IPS-NIHi7 (cell line): Measurements from ENCODE around the gene ERCC3.
A peak's percentile ranks its signal among the peaks of the same experiment; 100 is the strongest.

Experiments used
- DNase-seq: peaks from one replicate; pipeline ENCODE4 v3.0.0; 2012; ENCODE audit warnings: mixed read lengths; ENCODE audit errors: extremely low spot score

ERCC3 gene

GRCh38 chr2:127293748-127294562, at the start of gene ERCC3:
Gene ERCC3, minus strand, starts transcription at chr2:127294144. Its CDS starts 63 bp downstream, at chr2:127294081.
- DNase-seq, result peak; percentile 98

- DNase-seq, result no peak
Observed at GRCh38 chr2:127343277-127343676, 49.3 kb upstream of the ERCC3 start.

- DNase-seq, result no peak
Observed at GRCh38 chr2:127342101-127342500, 48.2 kb upstream of the ERCC3 start.

DNA sequence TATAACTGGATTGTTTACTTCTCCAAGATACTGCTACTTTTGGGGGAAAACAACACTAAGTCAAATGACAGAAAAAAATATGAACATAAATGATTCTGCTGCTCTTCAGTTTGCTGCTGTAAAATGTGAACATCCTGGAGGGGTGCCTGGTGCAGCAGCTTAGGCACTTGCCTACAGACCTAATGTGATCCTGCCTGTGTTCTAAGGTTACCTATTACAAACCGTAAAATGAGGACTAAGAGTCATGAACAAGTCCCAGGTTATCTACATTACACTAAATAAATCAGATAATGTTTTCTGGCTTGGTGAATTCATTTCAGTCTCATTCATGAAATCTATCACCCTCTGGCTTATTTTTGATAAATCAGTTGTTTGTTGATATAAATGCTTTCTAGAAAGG, 38.4 kb upstream of the ERCC3 start:
- DNase-seq, result no peak

GRCh38 chr2:127330753-127331152, 36.8 kb upstream of the ERCC3 start:
- no peak for DNase-seq

DNA sequence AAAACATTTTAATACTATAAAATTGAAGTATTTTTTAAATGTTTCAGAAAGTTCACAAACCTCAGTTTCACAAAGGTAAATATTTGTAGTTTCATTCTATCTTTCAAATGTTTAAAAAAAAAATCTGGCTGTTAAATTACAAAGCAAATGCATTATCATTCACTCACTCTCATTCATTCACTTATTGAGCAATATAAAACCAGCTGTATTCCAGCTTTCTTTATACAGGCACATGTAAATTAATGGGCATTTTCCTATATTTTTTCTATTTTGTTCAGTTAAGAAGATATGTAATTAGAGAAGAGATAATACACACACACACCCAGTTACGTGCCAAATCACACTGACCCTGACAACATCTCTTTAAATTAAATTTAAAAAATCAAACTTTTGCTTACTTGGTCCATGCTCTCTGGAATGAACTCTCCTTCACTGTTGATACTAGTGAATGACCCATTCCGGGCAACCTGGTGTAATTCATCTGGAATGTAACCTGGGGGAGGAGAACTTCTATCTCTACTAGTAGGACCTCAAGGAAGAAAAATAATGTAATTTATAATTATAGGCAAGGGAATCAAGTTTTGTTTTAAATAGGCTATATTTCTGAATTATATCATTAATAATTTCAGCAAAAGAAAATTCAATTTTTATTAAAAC, 32.5 kb upstream of the ERCC3 start:
- no peak for DNase-seq

- peak; percentile 23 for DNase-seq
Observed at GRCh38 chr2:127324635-127325034, 30.7 kb upstream of the ERCC3 start.

DNA sequence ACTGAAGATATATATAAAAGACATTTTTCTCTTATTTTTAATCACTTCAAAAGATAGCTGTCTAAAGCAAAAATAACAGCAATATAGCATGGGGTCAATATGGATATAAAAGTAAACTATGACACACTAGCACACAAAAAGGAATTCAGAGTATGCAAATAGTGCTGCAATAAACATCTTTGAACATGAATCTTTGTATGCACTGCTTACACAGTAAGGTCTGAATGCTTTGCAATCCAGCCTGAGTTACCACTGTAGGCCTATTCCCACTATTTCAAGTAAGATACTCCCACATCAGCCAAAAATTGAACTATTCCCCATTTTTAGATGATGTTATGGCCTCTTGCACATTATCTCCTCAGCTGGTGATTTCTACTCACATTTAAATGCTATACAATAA, 27.4 kb upstream of the ERCC3 start:
- no peak for DNase-seq

DNA sequence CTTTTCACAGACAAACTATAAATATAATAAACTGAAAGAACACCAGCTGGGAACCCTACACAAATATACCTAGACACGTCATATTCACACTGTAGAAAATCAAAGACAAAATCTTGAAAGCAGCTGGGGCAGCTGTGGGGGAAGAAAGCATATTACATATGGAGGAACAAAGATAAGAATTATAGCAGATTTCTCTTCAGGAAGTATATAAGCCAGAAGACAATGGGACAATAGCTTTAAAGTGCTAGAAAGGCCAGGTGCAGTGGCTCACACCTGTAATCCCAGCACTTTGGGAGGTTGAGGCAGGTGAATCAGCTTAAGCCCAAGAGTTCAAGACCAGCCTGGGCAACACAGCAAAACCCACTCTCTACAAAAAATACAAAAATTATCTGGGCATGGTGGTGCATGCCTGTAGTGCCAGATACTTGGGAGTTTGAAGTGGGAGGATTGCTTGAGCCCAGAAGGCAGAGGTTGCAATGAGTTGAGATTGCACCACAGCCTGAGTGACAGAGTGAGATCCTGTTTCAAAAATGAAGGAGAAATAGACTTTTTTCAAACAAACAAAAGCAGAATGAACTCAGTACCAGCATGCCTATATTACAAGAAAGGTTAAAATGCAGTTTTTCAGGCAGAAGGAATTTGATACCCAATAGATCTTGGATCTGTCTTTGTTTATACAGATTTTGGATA, 26.8 kb upstream of the ERCC3 start:
- DNase-seq, result no peak

- no peak for DNase-seq
Observed at GRCh38 chr2:127320067-127320466, 26.1 kb upstream of the ERCC3 start.

GRCh38 chr2:127314193-127314988, 20.4 kb upstream of the ERCC3 start:
- no peak for DNase-seq

GRCh38 chr2:127313406-127313805, 19.5 kb upstream of the ERCC3 start:
- no peak for DNase-seq

DNA sequence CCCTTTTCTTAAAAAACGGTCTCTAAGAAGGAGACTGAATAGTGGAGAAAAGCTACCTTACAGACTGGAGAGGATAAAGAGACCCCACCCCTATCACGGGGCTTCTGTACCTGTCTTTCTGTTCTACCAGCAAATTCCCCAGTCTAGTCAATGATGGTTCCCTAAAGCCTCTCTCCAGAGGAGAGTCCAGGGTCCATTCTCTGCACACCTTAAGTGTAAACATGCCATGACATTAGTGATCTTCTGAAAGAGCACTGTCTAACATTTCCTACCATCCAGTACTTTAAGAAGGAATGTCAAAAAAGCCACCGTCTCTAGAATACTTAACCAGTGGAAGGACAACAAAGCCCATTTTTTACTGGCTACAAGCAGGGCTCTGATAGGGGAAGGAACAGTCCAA, 17.0 kb upstream of the ERCC3 start:
- no peak for DNase-seq

GRCh38 chr2:127309468-127309867, 15.5 kb upstream of the ERCC3 start:
- no peak for DNase-seq

DNA sequence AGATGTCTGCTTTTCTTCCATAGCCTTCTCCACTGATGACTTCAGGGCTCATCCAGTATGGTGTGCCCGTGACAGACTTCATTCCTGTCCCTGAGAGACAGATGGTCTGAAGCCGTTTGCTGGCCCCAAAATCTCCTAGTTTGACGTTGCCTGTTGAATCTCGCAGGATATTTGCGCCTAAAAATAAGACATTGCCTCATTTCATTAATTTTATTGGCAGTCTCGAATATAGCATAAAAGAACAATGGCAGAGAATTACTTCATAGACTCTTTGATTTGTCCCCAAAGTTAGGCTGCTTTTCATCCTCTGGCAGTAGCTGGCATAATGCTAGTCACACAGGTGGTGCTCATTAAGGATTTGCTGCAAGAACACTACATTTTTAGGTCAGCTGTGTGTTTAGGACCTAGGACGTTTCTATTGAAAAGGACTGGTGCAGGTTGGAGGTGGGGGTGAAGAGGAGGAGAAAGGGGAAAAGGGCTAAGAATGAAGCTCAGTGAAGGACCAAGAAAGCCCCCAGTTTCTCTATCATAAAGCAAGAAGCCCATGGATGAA, 14.7 kb upstream of the ERCC3 start:
- no peak for DNase-seq

DNA sequence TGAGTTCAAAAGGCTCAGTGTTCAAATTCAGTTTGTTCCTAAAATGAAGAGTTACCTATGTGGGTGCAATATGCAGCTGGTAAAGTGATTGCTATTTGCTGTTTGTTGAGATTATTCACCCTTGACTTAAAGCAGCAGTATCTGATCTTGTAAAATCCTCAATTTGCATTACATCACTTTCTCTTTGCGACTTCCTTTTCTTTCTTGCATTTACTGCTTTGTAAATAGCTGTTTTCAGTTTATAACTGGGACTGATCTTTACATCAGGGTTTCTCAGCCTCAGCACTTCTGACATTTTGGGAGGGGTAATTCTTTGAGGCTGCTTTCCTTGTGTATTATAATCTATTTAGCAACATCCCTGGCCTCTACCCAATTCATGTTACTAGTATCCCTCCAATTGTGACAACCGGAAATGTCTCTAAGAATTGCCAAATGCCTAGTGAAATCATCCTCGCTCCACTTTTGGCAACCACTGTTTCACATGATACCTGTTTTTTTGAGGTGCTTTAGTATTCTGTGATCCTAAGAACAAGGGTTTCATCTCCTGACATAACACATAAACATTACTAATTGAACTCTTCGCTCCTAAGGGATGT, 12.1 kb upstream of the ERCC3 start:
- no peak for DNase-seq

DNA sequence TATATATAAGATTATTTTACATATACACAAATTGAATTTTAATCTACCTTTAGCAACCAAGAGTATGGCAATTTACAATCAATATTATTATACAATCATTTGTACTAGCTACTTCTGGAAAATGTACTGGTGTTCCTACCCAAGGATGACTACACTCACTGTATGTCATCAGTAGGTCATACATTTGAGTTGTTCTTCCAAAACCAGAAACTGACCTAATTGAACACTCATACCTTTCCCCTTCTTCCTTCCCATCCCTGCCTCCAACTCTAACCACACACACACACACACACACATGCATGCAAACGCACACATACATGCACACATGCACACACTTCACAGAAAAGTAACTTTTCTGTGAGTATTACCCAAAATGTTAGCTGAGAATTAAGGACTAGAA, 8.2 kb upstream of the ERCC3 start:
- DNase-seq, result no peak

DNA sequence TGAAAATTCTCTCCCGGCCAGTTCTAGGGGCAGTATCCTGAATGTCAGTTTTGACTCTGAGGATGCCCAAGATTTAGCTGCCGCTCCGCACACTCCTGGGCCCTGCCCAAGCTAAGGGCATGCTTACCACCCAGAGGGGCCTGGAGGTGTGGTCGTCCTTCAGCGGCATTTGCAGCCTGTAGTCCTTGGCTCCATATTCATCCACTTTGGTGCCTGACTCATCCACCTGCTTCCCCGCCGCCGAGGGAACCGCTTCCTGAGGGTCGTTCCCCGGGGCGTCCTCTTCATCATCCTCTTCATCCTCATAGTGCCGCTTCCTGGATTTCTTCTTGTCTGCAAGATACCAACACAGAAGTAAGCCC, 577 bp downstream of the ERCC3 start:
- DNase-seq, result peak; percentile 31

DNA sequence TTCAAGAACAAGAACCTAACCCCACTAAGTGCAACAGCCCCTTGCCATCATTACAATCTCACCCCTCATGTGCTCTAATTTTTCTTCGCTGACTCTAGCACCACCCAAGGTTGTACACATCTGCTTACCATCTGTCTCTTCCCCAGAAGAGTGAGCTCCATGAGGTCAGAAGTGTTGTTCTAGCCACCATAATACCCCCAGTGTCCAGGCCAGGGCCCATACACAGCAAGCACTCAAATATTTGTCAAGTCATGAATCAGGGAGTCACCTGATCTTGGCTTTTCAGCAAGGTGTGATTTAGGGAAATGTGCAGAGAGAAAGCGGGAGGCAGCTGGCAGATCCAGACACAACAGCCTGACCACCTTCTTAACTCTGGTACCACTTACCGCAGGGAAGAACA, 5.7 kb downstream of the ERCC3 start:
- no peak for DNase-seq

- no peak for DNase-seq
Observed at GRCh38 chr2:127283275-127283674, 10.7 kb downstream of the ERCC3 start.

GRCh38 chr2:127280693-127281092, 13.3 kb downstream of the ERCC3 start:
- DNase-seq, result no peak
